ENCODE results near the gene ATXN1. TPM values are rescaled to one million over a fixed set of nuclear protein-coding genes. Genes with fewer than 3 reads are reported as not detected.

The ATXN1 gene
- total and polyA plus RNA-seq, 2 of the 8 experiments (the other 6 are each of a cell fraction or from before 2014, with no cell fraction given) = 1.6 to 4.0 TPM

GRCh38 chr6:16667509-16667908, 93.8 kb downstream of the ATXN1 start:
- ChIA-PET POLR2A (ENCODE audit: partially characterized antibody) (no interaction called here), CTCF (ENCODE audit: partially characterized antibody) (interaction anchor here (0.5 kb wide), 1 partner anchor 153 kb away, joined by 3 read pairs; no protein-coding TSS in a partner anchor)
- no peak overlapping the region for H3K18ac ChIP-seq (ENCODE audit: extremely low read depth, low read length)
- no peaks in the 10 kb centered on the region for H3K36me3 ChIP-seq (ENCODE audit: control insufficient read depth in 2 of 4, insufficient read depth in 4 of 4, low read length in 3 of 4)
- H3K79me2 ChIP-seq (ENCODE audit: control insufficient read depth in 1 of 2, insufficient read depth in 2 of 2, low read length in 2 of 2) = no peaks in the 10 kb centered on the region
- H3K4me2 ChIP-seq (ENCODE audit: insufficient read depth in 1 of 2, low read depth in 2 of 2, low read length in 2 of 2) = no peak overlapping the region
- H2AK5ac ChIP-seq (ENCODE audit: low read depth, low read length) = no peak overlapping the region
- H3K4ac ChIP-seq (replicated peaks; ENCODE audit: insufficient read length, low read depth, low read length) = no peak overlapping the region
- H2BK5ac ChIP-seq (ENCODE audit: low read depth, low read length) = no peak overlapping the region
- H3K27me3 ChIP-seq (replicated peaks in 1 of 4; ENCODE audit: control insufficient read depth in 3 of 4, extremely low read depth in 1 of 4, insufficient read depth in 3 of 4, low read length in 3 of 4) = no peaks in the 10 kb centered on the region
- no peak overlapping the region for H3K4me3 ChIP-seq (ENCODE audit: extremely low read depth in 1 of 4, insufficient read depth in 2 of 4, low read depth in 3 of 4, low read length in 4 of 4)
- no peak overlapping the region for H2BK12ac ChIP-seq (ENCODE audit: low read depth, low read length)
- no peak overlapping the region for H3K27ac ChIP-seq (ENCODE audit: low read depth, low read length)
- H3K23me2 ChIP-seq (ENCODE audit: low read depth, low read length) = no peaks in the 10 kb centered on the region
- H3K79me1 ChIP-seq (ENCODE audit: low read depth, low read length) = no peaks in the 10 kb centered on the region
- H4K8ac ChIP-seq (ENCODE audit: extremely low read depth, insufficient read depth, low read length) = no peak overlapping the region
- H3K23ac ChIP-seq (ENCODE audit: insufficient read length) = no peak overlapping the region
- H2AFZ ChIP-seq (ENCODE audit: low read length) = no peak overlapping the region
- H4K91ac ChIP-seq (replicated peaks; ENCODE audit: insufficient read length, low read length) = no peak overlapping the region
- H3K9ac ChIP-seq (replicated peaks in 1 of 4; ENCODE audit: extremely low read depth in 1 of 4, low read depth in 3 of 4, low read length in 3 of 4) = no peak overlapping the region
- H3K9me3 ChIP-seq (ENCODE audit: insufficient read depth in 2 of 2, low read depth in 1 of 2, low read length in 1 of 2) = no peaks in the 10 kb centered on the region
- no peak overlapping the region for H2BK20ac ChIP-seq (ENCODE audit: low read length)
- H3K4me1 ChIP-seq (replicated peaks in 1 of 4; ENCODE audit: control insufficient read depth in 3 of 4, insufficient read depth in 4 of 4, low read length in 3 of 4) = peaks cover 0 to 3% (median under 1%) of the 10 kb centered on the region in 4 experiments; a peak in 2 of 7 replicates
- DNase-seq (ENCODE audit: low read depth in 1 of 2, low spot score in 2 of 2) = no peak
- TF ChIP-seq SP2 (IDR thresholded peaks at IDR 0.05; ENCODE audit: low read length) (no peak), CBX5 (IDR thresholded peaks at IDR 0.05; ENCODE audit: low read depth, low read length) (no peak)
- WGBS, 2 experiments (ENCODE audit: extremely low coverage in 1 of 2, insufficient coverage in 1 of 2, insufficient read length in 1 of 2, insufficient replicate concordance in 2 of 2, low coverage in 1 of 2, low lambda C conversion rate in 2 of 2, missing lambda C conversion rate in 1 of 2) = 93% methylated on average over 4 of the region's 4 CpGs; no CpG with 5 or more reads in 1 of the 2 experiments
- no peak overlapping the region for H3K56ac ChIP-seq (replicated peaks; ENCODE audit: insufficient read length, low read depth, low read length)
- no peak overlapping the region for H3K14ac ChIP-seq (ENCODE audit: insufficient read length)
- no peaks in the 10 kb centered on the region for H4K20me1 ChIP-seq (replicated peaks in 1 of 2; ENCODE audit: control insufficient read depth in 1 of 2, insufficient read depth in 2 of 2, low read length in 2 of 2)
- no peak overlapping the region for H2BK15ac ChIP-seq (ENCODE audit: low read length)
- no peak for FAIRE-seq
- no peak overlapping the region for H2BK120ac ChIP-seq (replicated peaks; ENCODE audit: low read depth, low read length)
- no peak overlapping the region for H4K5ac ChIP-seq (ENCODE audit: insufficient read length, low read depth, low read length)
